ENCODE measurements around the gene SERINC3. TPM values are rescaled to one million over a fixed set of nuclear protein-coding genes. Genes with fewer than 3 reads are reported as not detected.

SERINC3 gene
- total and polyA plus RNA-seq, 12 donors, result 51.5 to 213 (median 133) TPM

Small RNA genes within 50 kb of the gene (small RNA-seq; reads per million reads assigned to genes)
- gene RPL37AP1, result 0 to 0.08 reads per million in 2 donors

Other genes starting within 250 kb of the SERINC3 start
- gene FITM2, start 210.9 kb downstream of the SERINC3 start, total RNA-seq, result 10 to 100 TPM; 14.5 to 33.4 (median 19.0) TPM
- gene FITM2, start 210.9 kb downstream of the SERINC3 start, polyA plus RNA-seq, result 10 to 100 TPM in 1 of 3 donors, 1 to 10 TPM in 2; 2.7 to 28.8 (median 4.3) TPM
- gene R3HDML, start 185.0 kb downstream of the SERINC3 start, total RNA-seq, result not detected
- gene R3HDML, start 185.0 kb downstream of the SERINC3 start, polyA plus RNA-seq, result not detected
- under 1 TPM in 7 of 9 donors, not detected in 2; 0.06 to 0.78 (median 0.14) TPM for gene HNF4A, start 166.4 kb downstream of the SERINC3 start, total RNA-seq
- under 1 TPM; 0.07 to 0.77 (median 0.08) TPM for gene HNF4A, start 166.4 kb downstream of the SERINC3 start, polyA plus RNA-seq
- 10 to 100 TPM in 7 of 9 donors, 1 to 10 TPM in 2; 7.6 to 17.8 (median 13.3) TPM for gene TTPAL, start 46.2 kb downstream of the SERINC3 start, total RNA-seq
- gene TTPAL, start 46.2 kb downstream of the SERINC3 start, polyA plus RNA-seq, result 1 to 10 TPM; 4.2 to 8.5 (median 5.9) TPM
- gene PKIG, start 60.5 kb upstream of the SERINC3 start, total RNA-seq, result 100 to 1,000 TPM in 6 of 9 donors, 10 to 100 TPM in 3; 56.1 to 225 (median 112) TPM
- gene PKIG, start 60.5 kb upstream of the SERINC3 start, polyA plus RNA-seq, result 100 to 1,000 TPM in 1 of 3 donors, 10 to 100 TPM in 2; 43.9 to 114 (median 98.0) TPM
- gene ADA, start 129.6 kb upstream of the SERINC3 start, total RNA-seq, result 10 to 100 TPM in 5 of 9 donors, 1 to 10 TPM in 4; 3.5 to 16.4 (median 11.8) TPM
- 10 to 100 TPM in 1 of 3 donors, 1 to 10 TPM in 2; 3.4 to 10.4 (median 9.6) TPM for gene ADA, start 129.6 kb upstream of the SERINC3 start, polyA plus RNA-seq
- gene CCN5, start 193.3 kb upstream of the SERINC3 start, total RNA-seq, result 100 to 1,000 TPM in 2 of 9 donors, 10 to 100 TPM in 7; 14.0 to 115 (median 62.0) TPM
- 10 to 100 TPM in 2 of 3 donors, 1 to 10 TPM in 1; 8.0 to 47.3 (median 19.1) TPM for gene CCN5, start 193.3 kb upstream of the SERINC3 start, polyA plus RNA-seq
- gene KCNK15, start 223.8 kb upstream of the SERINC3 start, total RNA-seq, result 10 to 100 TPM in 1 of 9 donors, 1 to 10 TPM in 6, under 1 TPM in 2; 0.44 to 11.0 (median 2.8) TPM
- under 1 TPM; 0.42 to 0.84 (median 0.56) TPM for gene KCNK15, start 223.8 kb upstream of the SERINC3 start, polyA plus RNA-seq

All from adrenal gland (tissue), 12 donors.